Panc1 (cell line): ENCODE results near the gene SLC6A2. TPM values are rescaled to one million over a fixed set of nuclear protein-coding genes. Genes with fewer than 3 reads are reported as not detected.

Experiments used
- ATAC-seq: fragments of 200-7000 bp; cut with Tn5 transposase; 2 replicates; pipeline ENCODE4 v1.9.1; 2020; ENCODE audit warnings: mild to moderate bottlenecking, moderate library complexity
- BruUV-seq: library from RNA; stranded (reverse); fragments of 400-500 nt; replicated peaks from 2 replicates; lab custom pipeline; 2021; lab: Mats Ljungman, UMichigan
- CTCF ChIA-PET: fragments of 300-600 bp; sonication (Branson Sonifier 250); formaldehyde crosslinking; loops from one replicate; lab custom pipeline; 2022; ENCODE audit warnings: antibody characterized with exemption; lab: Charles Lee
- POLR2A ChIA-PET: fragments of 300-600 bp; sonication (Branson Sonifier 250); formaldehyde crosslinking; loops from one replicate; lab custom pipeline; 2022; ENCODE audit warnings: antibody characterized with exemption; lab: Charles Lee
- DNase-seq: peaks from one replicate; pipeline ENCODE4 v3.0.0-alpha.2; 2010; ENCODE audit warnings: low read depth, low spot score
- H3K27ac ChIP-seq: 2 replicates; pipeline ENCODE4 v1.5.1; 2011; ENCODE audit warnings: mild to moderate bottlenecking, low read length, inconsistent platforms
- H3K27me3 ChIP-seq: fragments of 200-500 bp; sonication (Bioruptor generic); 2 replicates; pipeline ENCODE4 v1.6.0; 2014; ENCODE audit warnings: low read length, inconsistent platforms; ENCODE audit not compliant: control insufficient read depth, insufficient read depth
- H3K36me3 ChIP-seq: fragments of 200-500 bp; sonication (Bioruptor generic); 2 replicates; pipeline ENCODE4 v1.5.1; 2014; ENCODE audit warnings: inconsistent platforms, mild to moderate bottlenecking, low read length, moderate library complexity; ENCODE audit not compliant: control insufficient read depth, insufficient read depth
- H3K4me1 ChIP-seq: 2 replicates; pipeline ENCODE4 v1.5.1; 2011; ENCODE audit warnings: inconsistent platforms, mild to moderate bottlenecking, low read length, moderate library complexity; ENCODE audit not compliant: control insufficient read depth, insufficient read depth
- H3K4me3 ChIP-seq, 2 experiments: 2 replicates each; pipeline ENCODE4 v1.5.1; 2011 to 2012; ENCODE audit warnings: low read depth in 2 of 2, low read length in 2 of 2, mild to moderate bottlenecking in 2 of 2, inconsistent platforms in 1 of 2, moderate library complexity in 1 of 2
- H3K9me3 ChIP-seq: fragments of 200-500 bp; sonication (Bioruptor generic); 2 replicates; pipeline ENCODE4 v1.5.1; 2014; ENCODE audit warnings: low read depth, mild to moderate bottlenecking, inconsistent platforms, low read length, moderate library complexity; ENCODE audit not compliant: control insufficient read depth, insufficient read depth
- CTCF ChIP-seq: fragments of 450-650 bp; IDR thresholded peaks from 2 replicates; pipeline ENCODE4 v1.5.1; 2017; ENCODE audit warnings: mild to moderate bottlenecking
- POLR2AphosphoS5 ChIP-seq: IDR thresholded peaks from 2 replicates; pipeline ENCODE4 v1.6.1; 2012; ENCODE audit warnings: mild to moderate bottlenecking, low read depth, low read length, moderate library complexity
- REST ChIP-seq, 2 experiments: IDR thresholded peaks; 2 replicates each; pipeline ENCODE4 v1.6.1; 2011 to 2012; ENCODE audit warnings: low read depth in 2 of 2, control low read depth in 1 of 2, low read length in 1 of 2, mild to moderate bottlenecking in 1 of 2, moderate library complexity in 1 of 2; ENCODE audit not compliant: insufficient read depth in 1 of 2
- SIN3A ChIP-seq: IDR thresholded peaks from 2 replicates; pipeline ENCODE4 v1.6.1; 2012; ENCODE audit warnings: low read depth, mild to moderate bottlenecking, low read length, moderate library complexity, borderline replicate concordance; ENCODE audit not compliant: insufficient read depth
- TCF7L2 ChIP-seq: IDR thresholded peaks from 2 replicates; pipeline ENCODE4 v1.6.1; 2011; ENCODE audit warnings: mild to moderate bottlenecking, low read depth, low read length, inconsistent platforms
- in situ Hi-C: cut with HindIII; loops from 2 replicates; pipeline ENCODE4 v1.10.0; 2016; ENCODE audit warnings: low sequenced_read_pairs, low pct_unique_long_range_greater_than_20kb
- intact Hi-C: fragments of 100-400 bp; cut with micrococcal nuclease; formaldehyde crosslinking; loops from one replicate; pipeline ENCODE4 v1.10.0; 2022; ENCODE audit not compliant: unreplicated experiment
- total RNA-seq: library from RNA; stranded (reverse); gene quantifications from one replicate; pipeline ENCODE4 v1.2.1, GENCODE V29; 2021; ENCODE audit not compliant: unreplicated experiment

The SLC6A2 gene
- total RNA-seq, 1 experiment from 2014 or later, result 0.10 TPM

DNA sequence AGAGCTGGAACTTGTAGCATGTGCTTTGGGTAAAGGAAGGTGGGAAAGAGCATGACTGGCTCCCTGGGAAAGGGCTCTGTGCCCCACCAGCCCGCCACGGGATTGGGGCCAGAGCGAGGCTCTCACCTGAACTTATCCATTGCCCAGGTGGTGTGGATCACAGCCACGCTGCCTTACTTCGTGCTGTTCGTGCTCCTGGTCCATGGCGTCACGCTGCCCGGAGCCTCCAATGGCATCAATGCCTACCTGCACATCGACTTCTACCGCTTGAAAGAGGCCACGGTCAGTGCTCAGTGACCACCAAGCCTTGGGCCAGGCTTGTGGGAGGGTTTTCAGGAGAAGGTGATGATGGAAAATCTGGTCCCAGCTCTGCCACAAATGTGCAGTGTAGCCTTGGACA, 36.0 kb downstream of the SLC6A2 start:
- POLR2A ChIA-PET, result no interaction called here
- TF ChIP-seq CTCF, result no peak
- no peak for TF ChIP-seq SIN3A
- no peak for TF ChIP-seq REST (IDR thresholded peaks at IDR 0.05; ENCODE audit: insufficient read depth in 1 of 2, low read depth in 2 of 2, low read length in 1 of 2)
- no peak for TF ChIP-seq TCF7L2
- TF ChIP-seq POLR2AphosphoS5, result no peak
- intact Hi-C loops (no loop called here), in situ Hi-C loops (no loop called here)
- H3K36me3 ChIP-seq, result no peaks in the 10 kb centered on the region
- H3K27ac ChIP-seq, result no peak overlapping the region
- BruUV-seq, result no TSS peak
- no peaks in the 10 kb centered on the region for H3K9me3 ChIP-seq
- no peak overlapping the region for H3K4me3 ChIP-seq
- H3K4me1 ChIP-seq, result peaks cover 4% of the 10 kb centered on the region
- CTCF ChIA-PET, result no interaction called here
- no peaks in the 10 kb centered on the region for H3K27me3 ChIP-seq
- ATAC-seq (no peak), DNase-seq (no peak)

- intact Hi-C loops, result no loop called here
- Histone ChIP-seq H3K36me3 (no peaks in the 10 kb centered on the region), H3K27me3 (no peaks in the 10 kb centered on the region), H3K4me1 (peaks cover 4% of the 10 kb centered on the region), H3K4me3 (no peak overlapping the region), H3K9me3 (no peaks in the 10 kb centered on the region), H3K27ac (no peak overlapping the region)
- in situ Hi-C loops, result no loop called here
- TF ChIP-seq CTCF (no peak), TCF7L2 (no peak), REST (IDR thresholded peaks at IDR 0.05; ENCODE audit: insufficient read depth in 1 of 2, low read depth in 2 of 2, low read length in 1 of 2) (no peak), SIN3A (no peak), POLR2AphosphoS5 (no peak)
- ATAC-seq, result no peak
- BruUV-seq, result no TSS peak
- ChIA-PET POLR2A (no interaction called here), CTCF (no interaction called here)
- no peak for DNase-seq
Observed at GRCh38 chr16:55695595-55695994, 39.8 kb downstream of the SLC6A2 start.
